ENCODE measurements around the gene HLCS.

Gene HLCS

DNA sequence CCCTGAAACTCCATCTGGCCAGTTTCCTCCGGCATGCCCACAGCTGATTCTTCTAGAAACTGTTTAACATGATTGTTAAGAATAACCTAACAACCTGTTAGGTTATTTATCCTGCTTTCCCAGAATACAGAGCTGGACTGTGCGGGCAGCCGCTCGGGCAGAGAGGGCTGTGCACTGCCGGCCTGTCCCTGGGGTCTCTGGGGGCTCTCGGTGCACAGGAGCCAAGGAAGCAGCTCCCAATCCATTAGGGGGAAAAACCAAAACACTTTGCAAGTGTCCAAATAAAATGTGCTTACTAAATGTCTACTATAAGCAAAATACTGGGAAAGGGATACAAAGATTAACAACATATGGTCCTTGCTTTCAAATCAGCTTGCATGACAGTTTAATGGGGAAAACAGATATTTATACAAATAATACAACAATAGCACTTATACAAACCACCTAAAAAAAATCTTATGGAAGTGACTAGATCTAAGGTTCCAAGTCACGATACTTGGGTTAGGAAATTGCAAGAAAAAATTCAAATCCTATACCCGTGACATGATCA lies 50.7 kb downstream of the HLCS start:
- DNase-seq (ENCODE audit: low read depth in 1 of 2, low spot score in 1 of 2), result no peak

DNA sequence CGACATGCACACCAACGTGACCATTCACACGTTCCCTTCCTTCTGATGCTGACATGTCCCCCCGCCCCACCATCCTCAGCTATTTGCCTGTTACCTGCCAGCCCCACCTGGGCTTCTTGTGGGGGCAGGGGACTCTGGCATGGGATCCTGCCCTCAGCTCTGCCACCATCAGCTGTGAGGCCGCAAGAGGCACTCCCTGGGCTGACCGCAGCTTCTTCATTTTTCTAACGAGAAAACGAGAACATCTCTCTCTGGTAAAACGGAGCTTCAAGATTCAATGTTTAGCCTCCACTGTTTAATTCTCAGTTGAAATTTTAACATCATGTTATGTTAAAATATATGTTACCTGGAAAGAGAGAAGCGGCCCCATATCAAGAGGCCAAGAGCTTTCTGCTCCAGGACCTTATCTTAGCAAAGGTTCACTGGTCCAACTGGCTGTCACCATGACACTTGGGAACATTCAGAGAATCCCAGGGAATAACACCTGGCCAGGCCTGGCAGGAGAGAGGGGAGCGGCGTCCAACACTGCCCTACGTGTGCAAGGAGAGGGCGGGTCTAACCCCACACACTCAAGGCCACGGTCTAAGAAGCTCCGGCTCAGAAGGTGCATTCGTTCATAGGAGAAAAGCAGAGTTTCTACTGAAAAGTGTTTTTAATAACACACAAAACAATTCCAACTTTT lies 51.3 kb downstream of the HLCS start:
- no peak for DNase-seq (ENCODE audit: low read depth in 1 of 2, low spot score in 1 of 2)

DNA sequence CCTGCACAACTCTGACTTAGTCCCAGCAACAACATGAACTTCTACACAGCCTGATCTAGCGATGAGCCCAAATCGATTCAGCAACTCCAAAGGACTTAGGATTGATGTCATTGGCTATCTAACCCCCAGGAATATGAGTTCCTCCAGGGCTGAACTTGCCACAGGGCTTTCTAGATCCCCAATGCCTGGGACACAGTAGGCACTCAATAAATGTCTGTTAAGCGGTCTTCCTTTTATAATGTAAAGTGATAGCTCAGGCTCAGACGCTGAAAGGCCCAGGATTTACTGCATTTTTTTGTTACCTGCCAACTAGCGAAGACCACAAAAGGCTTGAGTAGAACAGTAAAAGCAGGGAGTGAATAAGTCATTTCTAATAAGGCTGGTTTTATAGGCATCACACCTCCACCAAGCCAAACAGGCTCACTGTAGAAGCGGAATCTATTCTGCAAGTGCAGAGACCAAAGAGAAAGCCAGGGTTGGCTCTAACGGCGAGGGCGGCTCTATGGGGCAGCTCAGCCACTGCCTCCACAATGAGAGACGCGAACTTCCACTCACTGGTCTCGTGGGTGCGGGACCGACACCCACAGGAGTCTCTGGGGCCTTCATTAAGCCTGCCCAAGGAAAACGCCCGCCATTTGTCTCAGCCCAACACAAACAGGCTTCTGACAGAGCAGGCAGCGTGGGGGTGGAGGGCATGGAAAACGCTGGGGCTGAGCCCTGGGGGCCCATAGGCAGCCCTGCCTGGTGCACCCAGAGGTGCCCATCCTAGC lies 52.0 kb downstream of the HLCS start:
- no peak for DNase-seq (ENCODE audit: low read depth in 1 of 2, low spot score in 1 of 2)

DNA sequence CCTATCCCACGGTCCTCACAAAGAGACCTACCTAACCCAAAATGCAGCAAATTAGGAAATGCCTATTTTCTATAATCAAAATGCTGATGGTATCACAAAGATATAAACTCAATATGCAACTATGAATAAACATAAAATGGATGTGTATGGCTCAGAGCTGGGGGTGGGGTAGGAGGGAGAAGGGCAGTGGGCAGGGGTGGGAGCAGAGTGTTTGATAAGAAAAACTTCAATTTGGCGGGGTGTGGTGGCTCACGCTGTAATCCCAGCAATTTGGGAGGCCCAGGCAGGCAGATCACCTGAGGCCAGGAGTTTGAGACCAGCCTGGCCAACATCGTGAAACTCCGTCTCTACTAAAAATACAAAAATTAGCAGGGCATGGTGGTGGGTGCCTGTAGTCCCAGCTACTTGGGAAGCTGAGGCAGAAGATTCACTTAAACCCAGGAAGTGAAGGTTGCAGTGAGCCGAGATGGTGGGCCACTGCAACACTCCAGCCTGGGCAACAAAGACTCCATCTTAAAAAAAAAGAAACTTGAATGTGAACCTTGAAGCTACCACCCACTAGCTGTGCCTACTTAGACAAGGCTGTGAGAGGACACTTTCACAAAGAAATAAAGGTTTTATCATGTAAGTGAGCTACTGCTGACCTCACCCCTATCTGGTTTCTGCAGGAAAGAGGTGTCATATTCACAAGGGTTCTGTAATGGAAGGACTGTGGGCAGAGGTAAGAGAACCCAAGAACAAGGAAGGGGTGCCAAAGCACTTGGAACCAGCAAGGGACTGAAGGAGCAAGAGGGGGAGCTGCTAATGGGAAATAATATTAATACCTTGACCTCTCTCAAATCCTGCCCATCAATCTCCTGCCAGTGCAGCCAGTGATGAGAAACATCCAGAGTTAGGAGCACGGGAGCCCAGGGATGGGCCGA lies 53.0 kb downstream of the HLCS start:
- DNase-seq (ENCODE audit: low read depth in 1 of 2, low spot score in 1 of 2), result no peak

DNA sequence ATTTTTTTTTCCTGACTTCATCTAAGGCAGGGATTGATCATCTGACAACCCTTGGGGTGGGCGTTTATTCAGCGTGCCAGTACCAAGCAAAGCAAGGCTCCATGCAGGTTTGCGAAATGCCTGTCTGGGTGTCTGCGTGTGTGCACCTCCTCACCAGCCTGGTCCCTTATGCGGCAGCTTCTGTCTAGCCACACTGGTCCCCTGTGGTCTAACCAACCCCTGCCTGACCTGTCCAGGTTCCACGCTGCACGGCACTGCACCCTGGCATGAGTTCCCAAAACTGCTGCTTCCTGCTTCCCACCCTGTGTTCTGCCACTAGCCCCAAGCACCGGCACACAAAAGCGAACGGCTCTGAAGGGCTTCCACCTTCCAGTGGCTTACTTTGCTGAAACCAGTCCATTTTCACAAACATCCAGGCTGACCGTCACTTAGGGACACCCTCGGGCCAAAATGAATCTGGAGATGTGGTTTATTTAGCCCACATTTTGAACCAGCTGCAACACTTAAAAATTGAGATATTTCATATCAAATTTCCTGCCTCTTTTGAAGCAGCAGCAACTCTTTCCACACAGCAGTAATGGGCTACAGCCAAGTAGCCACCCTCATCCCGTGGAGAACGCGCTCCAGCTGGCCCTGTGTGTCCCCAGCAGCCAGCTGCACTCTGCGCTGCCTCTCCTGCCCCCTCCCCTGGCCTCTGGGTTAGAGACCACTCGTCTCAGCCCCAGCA lies 55.7 kb downstream of the HLCS start:
- no peak for DNase-seq (ENCODE audit: low read depth in 1 of 2, low spot score in 1 of 2)

DNA sequence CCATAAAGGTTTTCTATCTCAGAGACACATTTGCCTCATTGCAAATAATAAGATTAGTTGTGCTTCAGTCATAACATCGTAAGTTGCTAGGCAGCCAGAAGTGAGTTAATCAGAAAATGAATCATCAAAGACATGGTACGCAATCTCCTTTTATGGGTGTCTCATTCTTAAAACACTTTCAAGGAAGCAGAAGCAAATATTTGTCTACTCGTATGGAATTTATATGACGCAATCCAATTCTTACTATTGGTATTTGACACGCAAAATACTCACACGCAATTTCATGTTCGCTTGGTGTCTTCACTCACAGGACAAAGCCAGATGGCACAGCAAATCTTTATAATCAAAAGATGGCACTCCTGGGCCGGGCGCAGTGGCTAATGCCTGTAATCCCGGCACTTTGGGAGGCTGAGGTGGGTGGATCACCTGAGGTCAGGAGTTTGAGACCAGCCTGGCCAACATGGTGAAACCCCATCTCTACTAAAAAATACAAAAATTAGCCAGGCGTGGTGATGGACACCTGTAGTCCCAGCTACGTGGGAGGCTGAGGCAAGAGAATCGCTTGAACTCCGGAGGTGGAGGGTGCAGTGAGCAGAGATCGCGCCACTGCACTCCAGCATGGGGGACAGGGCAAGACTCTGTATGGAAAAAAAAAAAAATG lies 56.4 kb downstream of the HLCS start:
- DNase-seq (ENCODE audit: low read depth in 1 of 2, low spot score in 1 of 2), result no peak

DNA sequence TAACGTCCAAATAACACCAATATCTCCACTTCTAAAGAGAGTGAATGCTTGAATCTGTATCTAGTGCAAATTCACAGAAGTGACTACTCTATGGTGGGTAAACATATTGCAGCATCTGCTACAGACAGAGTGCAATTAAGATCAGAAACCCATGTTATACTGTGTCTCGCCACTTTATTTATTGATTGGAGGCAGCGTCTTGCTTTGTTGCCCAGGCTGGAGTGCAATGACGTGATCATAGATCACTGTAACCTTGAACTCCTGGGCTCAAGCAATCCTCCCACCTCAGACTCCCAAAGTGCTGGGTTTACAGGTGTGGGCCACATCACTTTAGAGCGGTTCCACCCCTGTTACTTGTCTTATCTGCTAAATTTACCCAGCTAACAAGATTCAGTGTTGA lies 57.0 kb downstream of the HLCS start:
- DNase-seq (ENCODE audit: low read depth in 1 of 2, low spot score in 1 of 2), result no peak

DNA sequence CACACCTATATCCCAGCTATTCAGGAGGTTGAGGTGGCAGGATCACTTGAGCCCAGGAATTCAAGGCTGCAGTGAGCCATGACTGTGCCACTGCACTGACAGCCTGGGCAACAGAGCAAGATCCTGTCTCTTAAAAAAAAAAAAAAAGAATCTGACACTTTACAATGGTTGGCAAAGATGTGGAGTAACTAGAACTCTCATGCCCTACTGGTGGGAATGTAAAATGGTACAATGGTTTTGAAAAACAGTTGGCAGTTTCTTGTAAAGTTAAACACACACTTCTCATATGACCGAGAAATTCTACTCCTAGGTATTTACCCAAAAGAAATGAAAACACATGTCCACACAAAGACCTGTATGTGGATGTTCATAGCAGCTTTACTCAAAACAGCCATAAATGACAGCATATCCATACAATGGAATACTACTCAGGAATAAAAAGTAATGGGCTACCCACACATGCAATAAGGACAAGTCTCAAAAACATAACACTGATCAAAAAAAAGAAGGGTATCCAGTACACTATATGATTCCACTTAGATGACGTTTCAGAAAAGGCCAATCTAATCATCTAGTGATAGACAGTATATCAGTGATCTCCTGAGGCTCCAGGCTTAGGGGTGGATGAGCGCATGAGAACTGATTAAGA lies 58.1 kb downstream of the HLCS start:
- DNase-seq (ENCODE audit: low read depth in 1 of 2, low spot score in 1 of 2), result no peak

DNA sequence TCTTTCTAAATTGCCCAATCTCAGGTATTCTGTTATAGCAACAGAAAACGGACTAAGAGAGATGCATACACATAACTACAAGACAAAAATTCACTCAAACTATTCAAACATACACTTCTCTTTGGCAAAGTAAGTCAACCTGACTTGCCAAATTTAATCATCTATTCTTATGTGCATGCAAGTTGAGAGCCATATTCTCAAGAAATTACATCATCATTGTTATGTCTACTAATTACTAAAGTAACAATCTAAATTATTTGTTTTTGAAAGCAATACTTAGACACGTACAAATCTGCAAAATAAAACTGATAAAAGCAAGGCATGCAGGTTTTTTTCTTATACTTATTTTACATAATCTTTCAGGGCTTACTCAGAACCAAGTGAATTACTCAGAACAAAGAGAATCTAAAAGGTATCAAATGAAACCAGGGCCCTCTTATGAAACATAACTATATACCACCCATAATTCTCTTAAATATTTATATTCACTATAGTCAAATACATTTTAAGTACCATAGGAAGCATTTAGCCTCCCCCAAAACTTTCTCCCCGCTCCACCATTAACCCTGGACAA lies 62.3 kb downstream of the HLCS start:
- no peak for DNase-seq (ENCODE audit: low read depth in 1 of 2, low spot score in 1 of 2)

DNA sequence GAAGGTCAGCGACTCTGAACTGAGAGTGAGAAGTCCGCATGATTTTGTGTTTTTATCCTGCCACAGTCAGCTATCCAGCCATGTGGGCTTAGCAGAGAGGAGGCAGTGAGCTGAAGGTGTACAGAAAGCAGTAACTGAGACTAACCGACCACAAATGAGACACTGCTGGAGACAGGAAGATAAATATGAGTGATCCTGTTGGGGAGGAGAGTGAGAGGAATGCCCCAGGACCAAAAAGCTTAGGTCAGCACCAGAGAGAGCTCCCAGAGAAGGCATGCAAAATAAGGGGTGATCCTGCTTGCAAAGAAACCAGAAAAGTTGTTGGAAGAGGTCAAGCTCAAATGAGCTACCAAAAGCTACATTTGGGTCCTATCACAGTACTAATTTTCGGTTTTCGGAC lies 63.7 kb downstream of the HLCS start:
- DNase-seq (ENCODE audit: low read depth in 1 of 2, low spot score in 1 of 2), result no peak

DNA sequence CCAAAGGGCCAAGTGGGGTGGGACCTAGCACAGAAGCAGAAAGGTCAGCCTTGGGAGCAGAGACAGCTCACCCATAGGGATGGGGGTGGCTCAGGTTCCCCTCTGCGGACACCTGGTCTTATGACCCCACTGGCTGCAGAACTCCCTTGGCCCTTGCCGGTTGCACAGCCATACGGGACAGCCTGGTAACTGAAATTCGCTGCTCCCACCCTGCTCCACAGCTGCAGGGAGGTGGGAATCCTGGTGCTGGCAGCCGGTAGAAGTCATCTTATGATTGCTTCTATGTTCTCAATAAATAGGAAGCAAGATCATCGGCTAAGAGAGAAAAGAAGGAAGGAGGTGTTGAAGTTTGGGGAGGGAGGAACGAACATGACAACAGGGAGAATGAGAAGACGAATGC lies 64.1 kb downstream of the HLCS start:
- DNase-seq (ENCODE audit: low read depth in 1 of 2, low spot score in 1 of 2), result no peak

DNA sequence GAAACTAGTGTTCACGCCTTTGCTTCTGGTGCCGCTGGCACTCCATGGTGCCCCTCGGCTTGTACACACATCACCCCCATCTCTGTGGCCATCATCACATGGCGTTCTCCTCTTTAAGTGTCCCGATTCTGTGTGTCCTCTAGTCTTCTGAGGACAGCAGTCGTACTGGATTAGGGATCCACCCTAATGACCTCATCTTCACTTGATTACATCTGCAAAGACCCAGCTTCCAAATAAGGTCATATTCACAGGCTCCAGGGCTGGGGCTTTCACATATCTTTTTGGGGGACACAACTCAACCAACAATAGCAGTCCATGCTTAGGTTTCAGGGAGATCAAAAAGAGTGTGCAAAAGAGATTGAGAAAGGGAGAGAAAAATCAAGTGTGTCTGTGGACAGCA lies 64.9 kb downstream of the HLCS start:
- no peak for DNase-seq (ENCODE audit: low read depth in 1 of 2, low spot score in 1 of 2)

DNA sequence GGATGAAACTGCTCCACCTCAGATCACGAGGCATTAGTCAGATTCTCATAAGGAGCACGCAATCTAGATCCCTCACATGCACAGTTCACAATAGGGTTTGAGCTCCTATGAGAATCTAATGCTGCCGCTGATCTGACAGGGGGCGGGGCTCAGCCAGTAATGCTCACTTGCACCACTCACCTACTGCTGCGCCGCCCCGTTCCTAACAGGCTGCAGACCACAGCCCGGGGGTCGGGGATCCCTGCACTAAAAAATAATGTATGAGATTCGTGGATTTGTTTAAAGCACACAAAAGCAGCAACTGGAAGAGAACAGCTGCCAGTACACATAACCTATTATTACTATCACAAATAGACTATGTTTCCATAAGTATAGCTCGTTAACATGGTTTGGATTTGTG lies 72.9 kb downstream of the HLCS start:
- no peak for DNase-seq (ENCODE audit: low read depth in 1 of 2, low spot score in 1 of 2)

DNA sequence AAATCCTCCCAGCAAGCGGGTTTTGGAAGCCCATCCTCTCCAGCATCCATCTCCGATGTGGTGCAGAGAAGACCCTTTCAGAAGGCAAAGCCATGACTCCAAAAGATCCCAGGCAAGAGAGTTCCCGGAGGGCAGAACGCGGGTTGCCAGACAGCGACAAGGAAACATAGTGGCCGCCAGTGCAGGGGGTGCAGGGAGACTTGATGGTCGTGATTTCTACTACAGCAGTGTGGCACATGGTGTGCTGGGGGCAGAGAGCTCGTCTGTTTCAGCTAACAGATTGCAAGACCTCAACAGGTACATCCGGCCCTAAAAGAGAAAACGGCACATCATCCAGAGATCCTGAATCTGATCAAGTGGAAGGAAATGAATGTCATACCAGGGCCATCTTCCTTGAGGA lies 74.3 kb downstream of the HLCS start:
- no peak for DNase-seq (ENCODE audit: low read depth in 1 of 2, low spot score in 1 of 2)

DNA sequence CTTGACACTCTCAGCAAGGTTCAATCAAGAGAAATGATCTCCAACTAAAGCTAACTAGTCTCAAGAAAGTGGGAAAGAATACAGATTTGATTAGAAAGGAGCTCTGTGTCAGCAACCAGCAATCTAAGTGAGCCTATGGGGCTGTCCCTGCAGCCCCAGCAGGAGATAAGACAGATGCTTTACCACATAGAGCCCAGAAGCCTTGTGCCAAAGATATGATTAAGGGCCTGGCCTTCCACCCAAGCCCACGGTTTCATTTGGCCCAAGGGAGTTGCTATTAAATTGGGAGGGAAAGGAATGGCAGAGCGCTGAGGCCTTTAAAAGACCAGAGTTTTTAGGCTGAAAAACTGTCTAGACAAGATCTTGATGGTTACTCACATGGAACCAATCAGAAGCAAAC lies 74.8 kb downstream of the HLCS start:
- no peak for DNase-seq (ENCODE audit: low read depth in 1 of 2, low spot score in 1 of 2)

DNA sequence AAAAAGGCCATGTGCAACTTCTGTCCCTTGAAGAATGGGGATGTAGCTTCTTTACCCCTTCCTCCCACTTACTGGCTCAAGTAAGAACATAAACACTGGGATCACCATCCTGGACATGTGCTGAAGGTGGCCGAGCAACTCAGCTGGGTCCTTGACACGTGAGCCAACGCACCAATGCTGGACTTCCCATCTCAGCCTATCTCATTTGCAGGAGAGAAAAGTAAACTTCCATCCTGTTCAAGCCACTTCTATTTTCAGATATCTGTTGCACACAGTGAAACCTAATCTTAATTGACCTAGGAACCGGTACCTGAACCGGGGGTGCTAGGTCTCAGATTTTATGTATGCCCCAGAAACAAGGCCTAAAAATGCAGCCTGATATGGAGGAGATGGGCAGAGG lies 75.3 kb downstream of the HLCS start:
- DNase-seq (ENCODE audit: low read depth in 1 of 2, low spot score in 1 of 2), result no peak

DNA sequence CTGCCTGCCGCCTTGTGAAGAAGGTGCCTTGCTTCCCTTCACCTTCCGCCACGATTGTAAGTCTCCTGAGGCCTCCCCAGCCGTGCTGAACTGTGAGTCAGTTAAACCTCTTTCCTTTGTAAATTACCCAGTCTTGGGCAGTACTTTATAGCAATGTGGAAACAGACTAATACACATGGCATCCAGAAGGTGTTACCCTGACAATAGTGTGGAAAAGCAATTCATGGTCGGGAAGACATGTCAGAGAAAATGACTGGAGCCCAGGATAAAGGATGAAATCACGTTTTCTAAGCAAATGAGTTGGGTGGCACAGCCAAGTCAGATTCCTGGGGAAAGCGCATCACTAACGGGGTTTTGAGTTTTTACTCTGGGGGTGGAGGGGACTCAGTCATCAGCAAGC lies 76.4 kb downstream of the HLCS start:
- DNase-seq (ENCODE audit: low read depth in 1 of 2, low spot score in 1 of 2), result no peak

DNA sequence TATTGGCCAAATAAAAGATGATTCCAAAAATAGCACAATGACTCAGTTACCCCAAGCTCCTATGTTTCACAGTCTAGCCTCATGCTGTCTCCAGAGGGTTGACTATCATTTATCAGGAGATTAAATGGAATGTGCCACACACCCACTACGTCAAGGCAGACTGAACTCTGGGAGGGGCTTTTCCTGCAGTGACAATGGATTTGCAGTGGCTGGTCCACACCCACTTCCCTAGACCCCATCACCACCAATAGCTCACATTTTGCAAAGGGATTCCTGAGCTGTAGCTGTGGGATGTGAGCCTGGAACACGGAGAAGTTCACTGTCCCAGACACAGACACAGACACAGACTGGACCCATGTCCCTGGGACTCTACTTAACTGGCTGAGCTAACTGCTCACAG lies 77.1 kb downstream of the HLCS start:
- no peak for DNase-seq (ENCODE audit: low read depth in 1 of 2, low spot score in 1 of 2)

DNA sequence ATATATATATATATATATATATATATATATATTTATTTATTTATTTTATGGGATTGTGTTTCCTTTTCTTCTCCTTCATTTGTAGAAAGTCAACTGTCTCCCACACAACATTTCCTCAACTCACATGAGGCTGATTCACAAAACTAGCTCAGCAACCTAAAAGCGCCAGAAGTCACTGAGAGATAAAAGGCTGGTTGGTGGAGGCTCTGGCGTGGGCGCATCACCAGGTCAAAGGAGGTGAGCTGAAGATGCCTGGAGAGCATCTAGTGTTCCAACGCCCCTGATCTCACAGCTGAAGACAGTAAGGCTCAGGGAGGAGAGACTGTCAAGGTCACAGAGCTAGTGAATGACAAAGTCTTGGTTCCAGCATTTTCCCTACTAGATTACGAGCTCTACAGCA lies 78.0 kb downstream of the HLCS start:
- DNase-seq (ENCODE audit: low read depth in 1 of 2, low spot score in 1 of 2), result no peak

DNA sequence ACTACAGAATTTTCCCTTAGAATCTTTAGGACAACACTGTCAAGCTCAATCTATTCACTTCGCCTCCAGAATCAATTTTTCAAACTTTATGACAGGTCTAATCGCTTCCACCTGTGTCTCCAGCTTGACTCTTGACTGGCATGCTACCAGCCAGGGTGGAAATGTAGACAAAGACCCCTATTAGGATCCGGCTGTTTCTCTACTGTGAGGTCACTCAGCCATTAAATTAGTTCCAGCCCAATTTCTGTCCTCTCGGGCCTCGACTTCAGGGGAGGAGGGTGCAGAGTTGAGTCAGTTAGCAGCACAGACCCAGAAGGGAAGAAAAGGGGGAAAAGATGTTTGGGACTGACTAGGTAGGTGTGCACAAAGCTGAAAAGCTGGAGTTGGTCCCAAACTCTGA lies 78.5 kb downstream of the HLCS start:
- DNase-seq (ENCODE audit: low read depth in 1 of 2, low spot score in 1 of 2), result no peak

Measured in stimulated activated CD4-positive, alpha-beta T cell treated with anti-CD3 and anti-CD28 coated beads, Interleukin-15, amount 100 ng/mL, for 1 hour (primary cell).